Stimulated activated naive CD8-positive, alpha-beta T cell treated with anti-CD3 and anti-CD28 coated beads, Interleukin-15, Interleukin-2, amounts not matched to agents 100 U/mL and 50 U/mL, for 24 hours (primary cell): Measurements from ENCODE around the gene SGMS1.

ENCODE experiments used
- ATAC-seq: fragments of 150-1000 bp; cut with Tn5 transposase; one replicate; pipeline ENCODE4 v1.10.0; 2021
- DNase-seq: peaks from one replicate; pipeline ENCODE4 v3.0.0; 2021

Gene SGMS1

DNA sequence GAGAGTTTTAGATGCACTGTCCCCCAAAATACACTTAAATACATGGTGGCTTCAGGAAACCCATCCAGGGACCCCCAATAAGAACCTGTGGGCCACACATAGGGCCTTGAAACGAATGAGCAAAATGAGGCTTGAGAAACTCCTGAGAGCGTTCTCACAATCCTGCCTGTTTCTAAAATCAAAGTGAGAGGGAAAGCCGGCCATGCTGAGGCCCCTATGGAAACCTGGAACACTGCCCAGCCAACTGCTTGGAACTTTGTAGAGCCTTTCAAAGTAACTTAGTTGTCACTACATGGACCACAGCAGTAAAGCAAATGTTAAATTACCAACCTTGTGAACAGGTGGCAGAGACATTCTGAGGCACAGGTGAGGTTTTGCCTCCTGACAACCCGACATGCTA is 13.4 kb downstream of the SGMS1 start:
- ATAC-seq (no peak), DNase-seq (no peak)

- no peak for DNase-seq
- no peak for ATAC-seq
These were observed 16.3 kb downstream of the SGMS1 start for GRCh38 chr10:50607356-50607925.

DNA sequence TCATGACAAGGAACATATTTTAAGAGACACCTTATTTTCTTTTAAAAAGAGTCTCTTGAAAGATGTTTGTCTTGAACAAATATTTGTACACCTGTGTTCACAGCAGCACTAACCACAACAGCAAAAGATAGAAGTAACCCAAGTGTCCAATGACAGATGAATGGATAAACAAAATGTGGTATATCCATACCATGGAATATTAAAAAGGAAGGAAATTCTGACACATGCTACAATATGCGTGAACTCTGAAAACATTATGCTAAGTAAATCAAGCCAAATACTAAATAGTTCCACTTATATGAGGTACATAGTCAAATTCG is 17.8 kb downstream of the SGMS1 start:
- ATAC-seq (no peak), DNase-seq (no peak)

GRCh38 chr10:50605269-50605950 is 18.3 kb downstream of the SGMS1 start:
- DNase-seq (no peak), ATAC-seq (peak; percentile 62)

- ATAC-seq (no peak), DNase-seq (no peak)
These were observed 18.9 kb downstream of the SGMS1 start for GRCh38 chr10:50604809-50605208.

DNA sequence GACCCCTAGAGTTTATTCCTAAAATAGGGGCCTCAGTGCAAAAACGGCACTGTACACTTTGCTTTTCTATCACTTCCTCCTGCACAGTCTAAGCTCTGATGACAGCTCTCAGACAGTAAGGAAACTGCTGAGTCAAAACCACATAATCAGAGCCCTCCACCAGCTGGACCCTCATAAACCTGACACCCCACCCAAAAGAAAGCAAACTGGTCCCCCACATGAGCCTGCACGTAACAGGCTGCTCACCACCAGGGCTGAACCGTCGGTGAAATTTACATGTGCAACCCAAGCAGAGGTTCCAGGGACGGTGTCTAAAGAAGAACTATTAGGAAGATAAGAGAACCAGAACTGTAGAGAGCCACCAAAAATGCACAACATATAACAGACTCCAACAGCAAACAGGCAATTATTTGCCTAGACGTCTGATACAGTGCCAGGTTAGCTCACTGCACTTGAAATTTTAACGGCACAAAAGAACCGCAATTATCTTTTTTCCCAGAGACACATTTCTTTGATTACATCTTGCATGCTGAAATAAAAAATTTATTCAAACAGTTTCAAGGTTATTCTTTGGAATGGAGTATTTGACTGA is 19.6 kb downstream of the SGMS1 start:
- ATAC-seq (no peak), DNase-seq (no peak)

DNA sequence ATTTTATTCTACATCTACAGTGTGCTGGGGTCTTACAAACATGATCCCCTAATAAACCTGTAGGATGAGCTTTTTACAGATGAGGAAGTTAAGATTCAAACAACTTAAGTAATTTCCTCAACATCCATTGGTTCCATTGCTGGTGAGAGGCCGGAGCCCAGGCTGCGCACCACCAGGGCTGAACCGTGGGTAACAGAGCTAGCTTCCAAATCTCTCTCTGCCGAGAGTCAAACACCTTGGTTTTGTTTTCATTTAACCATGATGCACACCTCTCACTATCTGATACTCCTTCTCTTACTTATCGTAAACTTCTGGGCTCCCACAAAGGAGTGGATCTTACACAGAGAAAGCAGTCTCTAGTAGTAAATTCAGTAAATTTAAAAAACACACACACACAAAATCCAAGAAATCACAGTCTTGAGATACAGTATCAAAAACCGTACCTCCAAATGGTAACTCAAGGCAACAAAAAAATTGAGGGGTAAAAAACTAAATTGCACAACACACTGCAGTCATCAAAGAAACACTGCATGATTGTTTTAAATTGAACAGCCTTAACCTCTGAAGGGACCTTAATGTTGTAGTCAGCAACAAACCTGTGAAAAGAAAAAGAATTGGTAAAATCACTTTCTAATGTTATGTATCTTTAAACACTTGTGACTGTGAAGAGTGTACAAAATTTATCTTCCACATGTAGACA is 20.5 kb downstream of the SGMS1 start:
- ATAC-seq: no peak
- DNase-seq: no peak

GRCh38 chr10:50601974-50602373 is 21.8 kb downstream of the SGMS1 start:
- DNase-seq: no peak
- no peak for ATAC-seq

DNA sequence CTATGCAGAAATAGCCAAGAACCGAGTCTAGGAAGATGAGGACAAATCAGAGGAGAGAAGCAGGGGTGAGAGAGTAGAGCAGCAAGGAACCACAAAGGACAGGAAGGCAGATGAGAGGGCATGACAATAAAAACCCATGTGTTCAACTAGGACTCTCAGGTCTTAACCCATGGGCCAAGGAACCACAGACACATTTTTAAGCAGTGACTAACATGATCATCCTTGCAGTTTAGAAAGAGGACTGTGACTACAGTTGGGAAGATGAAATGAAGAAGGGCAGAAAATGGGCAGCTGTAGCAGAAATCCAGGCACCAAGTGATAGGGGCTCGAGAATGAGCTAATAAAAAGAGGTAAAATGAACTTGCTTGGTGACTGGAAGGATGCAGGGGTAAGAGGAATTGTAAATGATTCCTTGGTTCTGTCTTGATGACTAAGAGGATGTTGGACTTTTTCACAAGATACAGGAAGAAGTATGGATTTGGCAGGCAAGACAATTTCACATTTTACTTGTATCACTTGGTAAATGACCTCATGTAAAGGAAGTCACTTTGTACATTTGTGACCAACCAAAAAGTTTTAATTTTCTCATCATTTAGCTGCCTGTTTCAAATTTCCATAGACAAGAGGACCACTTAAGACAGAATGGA is 22.8 kb downstream of the SGMS1 start:
- ATAC-seq: peak; percentile 70
- DNase-seq: no peak

DNA sequence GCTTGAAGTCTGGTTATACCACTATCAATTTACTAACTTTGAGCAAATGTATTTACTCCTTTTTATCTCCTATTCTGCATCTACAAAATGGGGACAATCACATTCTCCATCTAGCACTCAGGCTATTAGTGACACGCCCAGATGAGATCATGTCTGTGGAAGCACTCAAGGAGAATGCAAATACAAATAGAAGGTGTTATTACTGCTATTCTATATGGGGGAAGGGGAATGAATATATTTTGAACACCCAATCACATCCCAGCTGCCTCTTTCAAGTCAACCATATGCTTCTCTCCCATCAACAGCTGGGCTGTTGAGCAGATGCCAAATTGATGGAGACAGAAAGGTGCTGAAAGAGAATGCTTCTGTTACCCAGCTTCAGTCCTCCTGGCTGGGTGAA is 23.5 kb downstream of the SGMS1 start:
- no peak for DNase-seq

GRCh38 chr10:50596897-50597296 is 26.9 kb downstream of the SGMS1 start:
- DNase-seq: no peak
- no peak for ATAC-seq

More for the DNA sequence above, 23.5 kb downstream of the SGMS1 start:
- ATAC-seq: no peak

DNA sequence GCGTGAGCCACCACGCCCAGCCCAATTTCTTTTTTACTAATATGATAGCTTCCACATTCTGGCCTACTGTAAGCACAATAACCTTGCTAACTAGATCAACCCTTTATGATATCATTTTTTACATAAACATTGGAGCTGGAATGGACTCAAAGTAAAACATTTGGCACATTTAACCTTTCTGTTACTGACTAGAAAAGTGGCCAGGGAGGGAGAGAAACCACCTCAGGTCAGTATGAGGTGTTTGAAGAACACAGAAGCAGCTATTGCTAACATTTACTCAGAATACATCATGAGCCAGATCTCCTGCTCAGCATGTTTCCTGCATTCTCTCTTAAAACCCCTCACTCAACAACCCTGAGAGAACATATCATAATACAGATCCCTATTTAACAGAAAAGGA is 27.3 kb downstream of the SGMS1 start:
- ATAC-seq (no peak), DNase-seq (no peak)

DNA sequence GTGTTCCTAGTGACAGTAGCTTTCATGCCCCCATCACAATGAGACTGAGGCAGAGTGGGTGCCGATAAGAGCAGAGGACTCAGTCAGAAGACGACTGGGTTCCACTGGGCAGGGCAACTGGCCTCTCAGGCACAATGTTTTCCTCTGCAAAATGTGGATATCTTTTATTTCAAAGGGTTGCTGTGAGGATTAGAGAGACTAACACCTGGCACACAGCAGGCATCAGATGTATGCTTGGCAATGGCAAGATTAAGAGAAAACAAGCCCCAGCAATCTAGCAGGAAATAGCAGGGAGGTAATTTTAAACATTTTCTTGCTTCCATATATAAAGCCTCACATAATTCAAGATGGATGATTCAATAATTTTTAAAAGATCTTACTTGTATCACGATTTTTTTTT is 28.0 kb downstream of the SGMS1 start:
- DNase-seq: no peak
- ATAC-seq: no peak

DNA sequence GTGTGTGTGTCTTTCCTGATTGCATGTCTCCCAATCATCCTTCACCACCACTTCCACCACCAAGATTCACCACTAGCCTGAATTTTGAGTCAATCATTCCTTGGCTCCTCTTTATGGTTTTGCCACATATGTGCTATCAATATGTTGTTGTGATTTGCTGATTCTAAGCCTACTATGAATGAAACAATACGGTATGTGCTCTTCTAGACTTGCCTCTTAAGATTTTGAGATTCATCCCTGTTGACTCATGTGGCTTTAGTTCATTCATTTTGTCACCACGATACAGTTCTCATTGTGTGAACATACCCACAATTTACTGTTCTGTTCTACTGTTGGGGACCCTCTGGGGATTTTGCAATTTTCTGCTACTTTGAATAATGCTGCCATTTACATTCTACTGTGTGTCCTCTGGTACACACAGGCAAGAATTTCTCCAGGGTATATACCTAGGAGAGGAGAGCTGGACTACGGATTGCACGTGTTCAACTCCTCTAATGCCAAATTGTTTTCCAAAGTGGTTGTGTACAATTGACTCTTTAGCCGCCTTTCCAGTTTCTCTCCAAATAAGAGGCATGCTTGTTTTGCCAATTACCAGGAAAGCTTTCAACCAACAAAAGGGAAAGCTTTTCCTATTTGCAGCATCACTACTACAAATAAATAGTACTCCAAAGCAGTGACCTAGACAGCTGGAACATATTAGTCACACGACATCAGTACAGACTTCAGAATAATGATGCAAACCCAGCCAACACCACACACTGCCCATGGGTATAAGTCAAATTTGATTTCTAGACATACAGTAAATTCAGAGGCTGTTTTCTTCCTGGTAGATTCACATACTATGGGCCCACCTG is 30.0 kb downstream of the SGMS1 start:
- DNase-seq (no peak), ATAC-seq (peak; percentile 19)

DNA sequence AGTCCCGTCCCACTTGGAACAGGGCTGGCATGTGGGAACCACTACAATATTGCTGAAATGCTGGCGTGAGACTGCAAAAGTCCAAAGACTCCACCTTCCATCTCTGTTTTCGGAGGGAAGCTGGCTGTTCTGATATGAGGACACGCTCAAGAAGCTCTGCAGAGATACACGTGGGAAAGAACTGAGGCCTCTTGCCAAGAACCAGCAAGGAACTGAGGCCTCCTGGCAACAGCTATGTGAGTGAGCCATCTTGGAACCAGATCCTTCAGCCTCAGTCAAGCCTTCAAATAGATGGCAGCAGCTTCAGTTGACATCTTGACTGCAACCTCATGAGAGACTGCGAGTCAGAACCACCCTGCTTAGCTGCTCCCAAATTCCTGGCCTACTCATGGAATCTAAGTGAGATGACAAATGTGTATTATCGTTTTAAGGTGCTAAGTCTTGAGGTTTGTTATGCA is 30.8 kb downstream of the SGMS1 start:
- ATAC-seq (no peak), DNase-seq (no peak)

DNA sequence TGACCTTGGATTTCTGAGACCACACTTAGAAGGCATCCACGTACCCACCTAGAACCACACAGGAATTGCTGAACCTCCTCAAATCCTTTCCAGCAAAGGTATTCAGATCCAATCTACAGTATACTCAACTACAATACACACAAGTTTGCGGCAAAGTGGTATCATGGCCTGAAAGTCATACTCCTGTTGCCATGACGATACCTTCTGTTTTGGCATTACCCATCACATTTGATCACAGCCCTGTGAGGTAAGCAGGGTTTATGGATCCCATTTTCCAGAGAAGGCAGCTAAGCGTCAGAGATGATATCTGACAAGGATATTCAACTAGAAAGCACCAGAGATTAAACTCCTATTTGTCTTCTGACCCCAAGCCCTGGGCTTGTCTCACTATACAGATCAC is 32.8 kb downstream of the SGMS1 start:
- DNase-seq (no peak), ATAC-seq (no peak)

- DNase-seq: no peak
- no peak for ATAC-seq
These were observed 37.0 kb downstream of the SGMS1 start for GRCh38 chr10:50586740-50587088.

GRCh38 chr10:50585921-50586739 is 37.6 kb downstream of the SGMS1 start:
- no peak for ATAC-seq
- DNase-seq: no peak

- ATAC-seq (no peak), DNase-seq (no peak)
These were observed 40.7 kb downstream of the SGMS1 start for GRCh38 chr10:50582766-50583762.

DNA sequence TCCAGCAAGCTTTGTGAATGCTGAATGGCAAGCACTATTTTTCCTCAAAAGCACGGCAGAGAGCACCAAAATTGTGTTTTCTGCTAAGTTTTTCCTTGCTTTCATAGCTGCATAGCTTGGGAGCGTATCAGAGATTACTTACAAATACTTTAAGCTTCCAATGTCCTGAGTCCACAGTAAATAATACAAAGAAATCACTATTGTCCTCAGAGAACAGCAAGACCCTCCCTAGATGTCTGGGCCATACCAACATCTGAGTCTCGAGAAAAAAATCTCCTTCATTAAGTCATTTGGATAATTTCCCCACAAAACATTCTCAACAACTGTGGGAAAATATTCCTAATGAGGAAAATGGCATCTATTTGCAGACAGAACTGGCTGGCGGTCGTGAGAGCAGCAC is 41.7 kb downstream of the SGMS1 start:
- no peak for ATAC-seq

More for the DNA sequence above, 41.7 kb downstream of the SGMS1 start:
- no peak for DNase-seq
